GM18507 (cell line): Measurements from ENCODE around the gene STX1B.

Experiments used
- DNase-seq: peaks from one replicate; pipeline ENCODE4 v3.0.0; 2011; ENCODE audit warnings: low read depth; ENCODE audit not compliant: insufficient read length; ENCODE audit errors: extremely low spot score
- FAIRE-seq: peaks from 2 replicates; lab custom pipeline; 2011; peaks lifted over from hg19 to GRCh38; lab: Jason Lieb, UNC

Gene STX1B

GRCh38 chr16:31010585-31011325, at the start of gene STX1B:
Gene STX1B, minus strand, starts transcription at chr16:31010638. Its CDS starts 242 bp downstream, at chr16:31010396.
- FAIRE-seq (no peak), DNase-seq (no peak)

- DNase-seq (no peak), FAIRE-seq (no peak)
These were observed 45.2 kb upstream of the STX1B start for GRCh38 chr16:31055613-31056012.

- DNase-seq = no peak
These were observed 41.7 kb upstream of the STX1B start for GRCh38 chr16:31052114-31052513.

DNA sequence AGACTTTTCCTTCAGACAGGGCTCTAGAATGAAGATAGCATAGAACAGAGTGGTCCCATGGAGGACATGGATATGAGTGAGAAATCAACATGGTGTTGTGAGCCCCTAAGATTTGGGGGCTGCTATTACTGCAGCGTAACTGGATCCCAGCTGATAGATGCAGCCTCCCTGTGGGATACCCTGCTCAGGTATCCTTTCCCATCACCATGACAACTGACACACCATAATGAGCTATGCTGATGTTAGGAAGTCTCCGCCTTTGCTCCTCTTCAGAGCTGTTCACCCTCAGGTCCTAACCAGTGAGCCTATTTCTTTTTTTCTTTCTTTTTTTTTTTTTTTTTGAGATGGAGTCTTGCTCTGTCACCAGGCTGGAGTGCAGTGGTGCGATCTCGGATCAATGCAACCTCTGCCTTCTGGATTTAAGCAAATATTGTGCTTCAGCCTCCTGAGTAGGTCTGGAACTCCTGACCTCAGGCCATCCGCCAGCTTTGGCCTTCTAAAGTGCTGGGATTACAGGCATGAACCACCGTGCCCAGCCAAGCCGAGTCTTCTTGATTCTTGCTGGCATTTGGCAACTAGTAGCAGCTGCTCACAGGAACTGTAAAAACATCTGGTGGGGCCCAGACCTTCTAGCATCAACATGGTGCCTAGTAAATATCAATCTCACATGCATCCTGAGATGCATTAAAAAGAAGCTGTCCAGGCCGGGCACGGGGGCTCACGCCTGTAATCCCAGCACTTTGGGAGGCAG, 40.0 kb upstream of the STX1B start:
- FAIRE-seq = no peak
- no peak for DNase-seq

More at GRCh38 chr16:31052114-31052513, 41.7 kb upstream of the STX1B start:
- no peak for FAIRE-seq

DNA sequence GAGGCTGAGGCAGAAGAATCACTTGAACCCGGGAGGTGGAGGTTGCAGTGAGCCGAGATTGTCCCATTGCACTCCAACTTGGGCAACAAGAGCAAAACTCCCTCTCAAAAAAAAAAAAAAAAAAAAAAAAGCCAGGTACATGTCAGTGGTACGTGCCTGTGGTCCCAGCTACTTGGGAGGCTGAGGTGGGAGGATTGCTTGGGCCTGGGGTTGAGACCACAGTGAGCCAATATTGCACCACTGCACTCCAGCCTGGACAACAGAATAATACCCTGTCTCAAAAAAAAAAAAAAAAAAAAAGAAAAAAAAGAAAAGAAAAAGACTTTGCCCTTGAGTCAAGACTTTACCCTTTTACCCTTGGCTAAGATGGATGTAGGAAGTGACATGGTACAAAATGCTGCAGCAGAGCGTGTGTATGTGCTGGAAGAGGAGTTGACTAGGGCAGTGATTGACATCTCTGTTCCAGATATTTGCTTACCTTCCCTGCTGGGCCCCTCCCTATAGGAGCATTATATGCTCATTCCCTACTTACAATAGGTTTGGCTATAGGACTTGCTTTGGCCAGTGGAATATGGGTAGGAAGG, 33.6 kb upstream of the STX1B start:
- FAIRE-seq = no peak
- DNase-seq = no peak

DNA sequence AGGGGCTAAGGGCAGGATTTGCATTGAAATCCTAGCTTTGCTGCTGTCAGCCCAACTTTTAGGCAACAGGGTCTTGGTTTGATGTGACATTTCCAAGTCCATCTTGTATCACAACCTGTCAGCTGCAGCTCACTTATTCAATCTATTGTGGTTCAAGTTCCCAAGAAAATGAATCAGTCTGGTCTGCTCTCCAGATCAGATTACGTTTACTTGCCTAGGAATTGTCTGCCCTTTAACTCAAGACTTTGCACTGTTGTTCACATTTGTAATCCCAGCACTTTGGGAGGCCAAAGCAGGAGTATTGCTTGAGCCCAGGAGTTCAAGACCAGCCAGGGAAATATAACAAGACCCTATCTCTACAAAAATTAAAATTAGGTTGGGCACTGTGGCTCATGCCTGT, 32.9 kb upstream of the STX1B start:
- FAIRE-seq (no peak), DNase-seq (no peak)

- FAIRE-seq (no peak), DNase-seq (no peak)
These were observed 32.4 kb upstream of the STX1B start for GRCh38 chr16:31042866-31043265.

DNA sequence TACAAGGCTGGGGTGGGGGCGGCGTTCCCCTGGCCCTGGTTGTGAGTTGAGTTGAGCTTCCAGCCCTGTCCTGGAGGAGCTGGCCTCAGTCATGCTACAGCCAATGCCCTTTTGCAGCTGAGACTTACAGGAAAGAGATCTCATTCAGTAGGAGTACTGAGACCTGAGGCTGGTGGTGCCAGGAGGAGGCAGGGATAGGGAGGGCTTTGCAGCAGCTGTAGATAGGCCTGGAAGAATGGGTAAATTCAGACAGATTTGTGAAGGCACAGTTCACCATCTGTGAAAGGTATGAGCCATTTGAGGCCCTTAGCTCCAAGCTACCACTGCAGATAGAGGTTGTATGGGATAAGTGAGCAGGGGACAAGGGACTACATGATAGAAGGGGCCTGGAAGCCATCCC, 28.6 kb upstream of the STX1B start:
- FAIRE-seq = no peak
- no peak for DNase-seq

DNA sequence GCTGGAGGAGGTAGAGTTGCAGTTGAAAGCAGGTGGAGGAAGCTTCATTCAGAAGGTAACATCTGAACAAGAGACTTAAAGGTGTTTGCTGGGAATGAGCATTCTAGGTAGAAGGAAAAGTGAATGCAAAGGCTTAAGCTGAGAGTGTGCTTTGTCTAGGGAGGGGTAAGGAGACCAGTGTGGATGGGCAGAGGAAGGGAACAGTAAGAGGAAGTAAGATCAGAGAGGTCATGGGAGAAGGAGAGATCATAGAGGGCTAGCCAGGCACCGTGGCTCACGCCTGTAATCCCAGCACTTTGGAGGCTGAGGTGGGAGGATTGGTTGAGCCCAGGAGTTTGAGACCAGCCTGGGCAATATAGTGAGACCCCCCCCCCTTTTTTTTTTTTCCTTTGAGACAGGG, 26.3 kb upstream of the STX1B start:
- no peak for DNase-seq
- no peak for FAIRE-seq

DNA sequence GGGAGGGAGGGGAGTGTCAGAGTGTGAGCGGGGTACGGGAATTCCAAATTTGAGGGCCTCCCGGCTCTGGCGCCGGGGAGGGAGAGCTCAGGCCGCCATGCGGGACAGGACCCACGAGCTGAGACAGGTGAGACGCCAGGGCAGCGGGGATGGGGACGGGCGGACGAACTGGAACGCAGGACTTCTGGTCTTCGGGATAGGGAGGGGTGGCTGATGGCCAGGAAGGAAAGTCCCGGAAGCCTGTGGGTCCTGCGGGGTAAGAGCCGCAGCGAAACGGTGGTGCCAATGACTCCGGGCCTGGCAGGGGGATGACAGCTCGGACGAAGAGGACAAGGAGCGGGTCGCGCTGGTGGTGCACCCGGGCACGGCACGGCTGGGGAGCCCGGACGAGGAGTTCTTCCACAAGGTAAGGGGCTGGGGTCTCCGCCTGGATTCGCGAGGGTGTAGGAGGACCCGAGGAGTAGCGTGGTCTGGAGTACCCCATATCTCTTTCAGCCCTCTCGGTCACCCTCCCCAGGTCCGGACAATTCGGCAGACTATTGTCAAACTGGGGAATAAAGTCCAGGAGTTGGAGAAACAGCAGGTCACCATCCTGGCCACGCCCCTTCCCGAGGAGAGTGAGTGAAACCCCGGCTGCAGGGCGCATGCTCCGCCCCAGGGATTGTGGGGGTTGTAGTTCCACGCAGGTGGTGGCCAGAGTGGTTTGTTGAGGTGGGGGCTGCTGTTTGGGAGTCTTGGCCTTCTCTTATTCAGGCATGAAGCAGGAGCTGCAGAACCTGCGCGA, 23.5 kb upstream of the STX1B start:
- FAIRE-seq (peak; percentile 81), DNase-seq (peak; percentile 91)

DNA sequence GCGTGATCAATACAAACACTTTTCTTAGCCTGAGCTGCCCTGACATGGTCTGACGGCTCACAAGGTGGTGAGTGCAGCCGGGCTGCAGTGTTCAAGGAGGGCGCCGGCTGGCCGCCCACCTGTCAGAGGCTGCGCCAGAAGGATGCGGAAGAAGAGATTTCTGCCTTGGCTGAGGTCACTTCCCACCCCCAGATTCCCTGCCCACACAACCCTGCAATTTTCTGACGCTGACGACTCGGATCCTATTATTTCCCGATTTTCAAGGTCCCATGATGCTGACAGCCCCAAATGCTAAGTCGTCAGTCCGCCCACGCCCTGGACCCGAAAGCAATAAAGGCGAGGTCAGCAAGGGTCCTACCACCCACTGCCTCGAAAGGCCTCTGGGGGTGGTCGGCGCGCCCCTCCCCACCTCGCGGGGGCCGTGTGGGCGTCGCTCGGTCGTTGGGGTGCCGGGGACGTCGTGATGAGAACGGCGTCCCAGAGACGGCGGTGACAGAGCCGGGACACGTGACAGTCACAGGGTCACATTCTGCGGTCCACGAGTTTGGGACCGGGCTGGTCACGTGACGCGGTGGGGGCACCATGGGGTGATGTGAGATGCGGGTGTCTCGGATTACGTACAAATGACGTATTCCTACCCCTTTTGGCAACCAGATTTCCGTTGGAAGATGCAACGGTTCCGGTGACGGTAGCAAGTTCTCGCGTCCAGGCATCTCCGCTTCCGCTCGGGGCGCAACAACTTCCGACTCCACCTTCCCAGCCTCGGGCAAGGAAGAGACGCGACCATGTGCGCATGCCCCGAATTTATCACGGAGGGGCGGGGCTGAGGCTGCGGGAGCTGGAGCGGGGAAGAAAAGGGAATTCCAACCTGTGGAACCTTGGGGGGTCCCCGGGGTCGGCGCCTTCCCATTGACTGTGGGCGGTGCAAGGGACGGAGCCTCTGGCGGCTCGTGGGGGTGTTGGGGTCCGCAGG, 22.6 kb upstream of the STX1B start, which contains the start of gene STX4:
TSS of gene STX4 (plus strand) at position 823 of the 973 bp plus-strand sequence. CDS start 248 bp downstream, outside the sequence.
- DNase-seq (peak; percentile 86), FAIRE-seq (peak; percentile 97)

GRCh38 chr16:31031276-31031675, 20.8 kb upstream of the STX1B start:
- no peak for DNase-seq
- no peak for FAIRE-seq

DNA sequence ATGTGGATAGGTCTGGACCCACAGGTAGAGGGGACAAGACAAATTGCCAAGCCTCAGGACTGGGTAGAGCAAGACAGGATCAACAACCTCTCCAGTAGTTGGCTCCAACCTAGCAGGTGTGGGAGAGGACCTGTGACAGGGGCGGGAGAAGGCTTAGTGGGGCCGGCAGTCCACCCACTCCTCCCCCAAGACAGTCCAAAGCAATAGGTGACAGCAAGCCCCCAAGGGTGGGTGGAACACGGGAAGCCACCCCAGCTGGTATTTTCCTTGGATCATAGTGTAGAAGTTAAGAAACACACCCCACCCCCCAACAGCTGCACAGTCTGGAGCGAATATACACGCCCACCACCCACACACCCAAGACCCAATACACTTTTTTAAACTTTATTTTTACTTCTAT, 18.8 kb upstream of the STX1B start:
- DNase-seq (no peak), FAIRE-seq (no peak)

GRCh38 chr16:31025339-31025738, 14.9 kb upstream of the STX1B start:
- FAIRE-seq (no peak), DNase-seq (no peak)

- DNase-seq (no peak), FAIRE-seq (no peak)
These were observed 13.3 kb upstream of the STX1B start for GRCh38 chr16:31023627-31024226.

DNA sequence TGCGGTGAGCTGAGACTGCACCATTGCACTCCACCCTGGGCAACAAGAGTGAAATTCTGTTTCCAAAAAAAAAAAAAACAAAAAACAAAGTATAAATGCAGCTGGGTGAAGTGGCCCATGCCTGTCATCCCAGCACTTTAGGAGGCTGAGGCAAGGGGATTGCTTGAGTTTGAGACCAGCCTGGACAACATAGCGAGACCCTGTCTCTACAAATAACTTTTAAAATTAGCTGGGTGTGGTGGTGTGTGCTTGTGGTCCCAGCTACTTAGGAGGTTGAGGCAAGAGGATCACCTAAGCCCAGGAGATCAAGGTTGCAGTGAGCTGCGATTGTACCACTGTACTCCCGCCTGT, 12.8 kb upstream of the STX1B start:
- no peak for FAIRE-seq
- DNase-seq = no peak

- no peak for DNase-seq
- FAIRE-seq = no peak
These were observed 12.3 kb upstream of the STX1B start for GRCh38 chr16:31022544-31023251.

DNA sequence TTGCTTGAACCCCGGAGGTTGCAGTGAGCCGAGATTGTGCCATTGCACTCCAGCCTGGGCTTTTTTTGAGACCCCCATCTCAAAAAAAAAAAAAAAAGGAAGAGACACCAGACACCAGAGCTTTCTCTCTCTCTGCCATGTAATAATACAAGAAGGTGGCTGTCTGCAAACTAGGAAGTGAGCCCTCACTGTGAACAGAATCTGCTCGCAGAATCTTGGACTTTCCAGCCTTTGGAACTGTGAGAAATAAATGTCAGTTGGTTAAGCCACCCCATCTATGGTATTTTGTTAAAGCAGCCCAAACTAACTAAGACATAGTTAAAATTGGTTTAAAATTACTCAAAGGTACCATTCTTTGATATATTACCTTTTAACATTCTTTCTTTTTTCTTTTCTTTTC, 10.1 kb upstream of the STX1B start:
- FAIRE-seq = no peak
- DNase-seq = no peak
